ENCODE measurements around the gene ZDHHC18. TPM values are rescaled to one million over a fixed set of nuclear protein-coding genes. Genes with fewer than 3 reads are reported as not detected.

The ZDHHC18 gene
- total RNA-seq, 2 experiments from 2014 or later: 60.2 to 63.5 TPM

Other genes starting within 250 kb of the ZDHHC18 start
- 10 to 100 TPM; 64.3 to 67.8 TPM for gene ARID1A, start 130.7 kb upstream of the ZDHHC18 start, total RNA-seq
- gene PIGV, start 38.7 kb upstream of the ZDHHC18 start, total RNA-seq: 10 to 100 TPM; 15.1 to 15.3 TPM
- 1 to 10 TPM in 1 of 2 experiments, under 1 TPM in 1; 0.95 to 1.5 TPM for gene SFN, start 36.5 kb downstream of the ZDHHC18 start, total RNA-seq
- gene GPN2, start 63.6 kb downstream of the ZDHHC18 start, total RNA-seq: 10 to 100 TPM; 35.4 to 38.3 TPM
- gene GPATCH3, start 73.8 kb downstream of the ZDHHC18 start, total RNA-seq: 1 to 10 TPM; 6.3 to 9.2 TPM
- not detected for gene NR0B2, start 87.3 kb downstream of the ZDHHC18 start, total RNA-seq
- gene NUDC, start 95.1 kb downstream of the ZDHHC18 start, total RNA-seq: 10 to 100 TPM; 90.8 to 97.1 TPM
- not detected for gene KDF1, start 133.8 kb downstream of the ZDHHC18 start, total RNA-seq
- under 1 TPM; 0.19 to 0.53 TPM for gene TRNP1, start 167.0 kb downstream of the ZDHHC18 start, total RNA-seq
- gene TENT5B, start 186.2 kb downstream of the ZDHHC18 start, total RNA-seq: not detected